Right kidney (tissue), 9 donors: ENCODE results near the gene MFNG.
A peak's percentile ranks its signal among the peaks of the same experiment; 100 is the strongest.
"Not testable (repeated sequence)": the region's sequence is repeated elsewhere in the genome, so short reads cannot be mapped to it uniquely, and the experiment has no call there.

Experiments
- DNase-seq: peaks from one replicate; pipeline ENCODE4 v3.0.0-alpha.2; 2016
- long read RNA-seq, 8 donors: transcript quantifications; one replicate each; lab custom pipeline, GENCODE V29; 2026

Gene MFNG
- long read RNA-seq, donor 1, partial matches to known transcripts: 0 of 4 reads
- long read RNA-seq, donor 1, other reads (novel, unspliced or antisense): 0 of 4 reads
- long read RNA-seq, donor 2, partial matches to known transcripts: 0 of 1 reads
- long read RNA-seq, donor 2, other reads (novel, unspliced or antisense): 0 of 1 reads
- long read RNA-seq, donor 3, partial matches to known transcripts: 0 of 2 reads
- long read RNA-seq, donor 3, other reads (novel, unspliced or antisense): 0 of 2 reads
- long read RNA-seq, donor 4: 0 reads
- long read RNA-seq, donor 5, partial matches to known transcripts: 0 of 4 reads
- long read RNA-seq, donor 5, other reads (novel, unspliced or antisense): 0 of 4 reads
- long read RNA-seq, donor 6, partial matches to known transcripts: 0 of 4 reads
- long read RNA-seq, donor 6, other reads (novel, unspliced or antisense): 0 of 4 reads
- long read RNA-seq, donor 7, partial matches to known transcripts: 5 of 7 reads
- long read RNA-seq, donor 7, other reads (novel, unspliced or antisense): 0 of 7 reads
- long read RNA-seq, donor 8, partial matches to known transcripts: 0 of 3 reads
- long read RNA-seq, donor 8, other reads (novel, unspliced or antisense): 0 of 3 reads

DNA sequence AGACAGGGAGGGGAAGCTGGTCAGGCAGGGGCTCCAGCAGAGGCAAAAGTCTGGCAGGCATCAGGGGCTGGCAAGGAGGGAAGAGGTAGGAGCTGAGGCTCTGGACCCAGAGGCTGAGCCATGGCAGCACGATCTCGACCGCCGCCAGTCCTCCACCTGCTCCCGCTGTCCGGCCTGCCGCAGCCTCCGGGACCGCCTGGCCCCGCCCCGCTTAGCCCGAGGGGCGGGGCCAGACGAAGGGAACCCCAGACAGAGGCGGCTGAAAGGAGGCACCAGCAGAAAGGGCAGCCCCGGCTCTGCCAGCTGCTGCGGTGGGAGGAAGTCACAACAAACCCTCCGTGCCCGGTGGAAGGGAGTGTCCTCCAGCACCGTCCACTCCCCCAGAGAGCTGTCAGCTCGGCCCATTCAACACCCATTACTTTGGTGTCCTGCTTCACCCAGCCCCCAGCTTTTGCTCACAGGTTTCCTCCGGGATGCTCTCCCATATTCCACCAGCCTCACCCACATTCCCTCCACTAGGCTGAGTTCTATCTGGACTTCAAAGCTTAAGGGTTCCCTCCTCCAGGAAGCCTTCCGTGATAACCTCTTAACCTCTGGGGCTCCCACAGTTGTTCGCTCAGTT is at the start of gene MFNG:
Gene MFNG (minus strand): TSS at position 161 of the 622 bp plus-strand sequence. CDS start 207 bp downstream, outside the sequence.
- peak; percentile 79 for DNase-seq

DNA sequence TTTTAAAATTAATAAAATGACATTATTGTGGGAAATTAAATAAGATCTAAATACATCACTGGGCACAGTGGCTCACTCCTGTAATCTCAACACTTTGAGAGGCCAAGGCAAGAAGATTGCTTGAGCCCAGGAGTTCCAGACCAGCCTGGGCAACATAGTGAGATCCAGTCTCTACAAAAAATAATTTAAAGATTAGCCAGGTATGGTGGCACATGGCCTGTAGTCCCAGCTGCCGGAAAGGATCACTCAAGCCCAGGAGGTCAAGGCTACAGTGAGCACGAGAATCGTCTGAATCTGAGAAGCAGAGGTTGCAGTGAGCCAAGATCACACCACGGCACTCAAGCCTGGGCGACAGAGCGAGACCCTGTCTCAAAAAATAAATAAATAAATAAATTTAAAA is 49.0 kb upstream of the MFNG start:
- DNase-seq: no peak

DNA sequence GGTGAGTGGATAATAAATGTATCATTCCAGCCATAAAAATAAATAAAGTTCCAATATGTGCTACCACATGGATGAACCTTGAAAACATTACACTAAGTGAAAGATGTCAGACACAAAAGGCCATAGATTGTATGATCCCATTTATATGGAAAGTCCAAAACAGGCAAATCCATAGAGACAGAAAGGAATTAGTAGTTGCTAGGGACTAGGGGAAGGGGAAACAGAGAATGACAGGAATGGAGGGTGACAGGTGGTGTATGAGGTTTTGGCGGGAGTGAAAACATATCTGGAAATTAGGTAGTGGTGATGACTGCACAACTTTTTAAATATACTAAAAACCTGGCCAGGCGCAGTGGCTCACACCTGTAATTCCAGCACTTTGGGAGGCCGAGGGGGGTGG is 48.3 kb upstream of the MFNG start:
- DNase-seq: no peak

GRCh38 chr22:37533995-37534394 is 47.8 kb upstream of the MFNG start:
- DNase-seq: no peak

DNA sequence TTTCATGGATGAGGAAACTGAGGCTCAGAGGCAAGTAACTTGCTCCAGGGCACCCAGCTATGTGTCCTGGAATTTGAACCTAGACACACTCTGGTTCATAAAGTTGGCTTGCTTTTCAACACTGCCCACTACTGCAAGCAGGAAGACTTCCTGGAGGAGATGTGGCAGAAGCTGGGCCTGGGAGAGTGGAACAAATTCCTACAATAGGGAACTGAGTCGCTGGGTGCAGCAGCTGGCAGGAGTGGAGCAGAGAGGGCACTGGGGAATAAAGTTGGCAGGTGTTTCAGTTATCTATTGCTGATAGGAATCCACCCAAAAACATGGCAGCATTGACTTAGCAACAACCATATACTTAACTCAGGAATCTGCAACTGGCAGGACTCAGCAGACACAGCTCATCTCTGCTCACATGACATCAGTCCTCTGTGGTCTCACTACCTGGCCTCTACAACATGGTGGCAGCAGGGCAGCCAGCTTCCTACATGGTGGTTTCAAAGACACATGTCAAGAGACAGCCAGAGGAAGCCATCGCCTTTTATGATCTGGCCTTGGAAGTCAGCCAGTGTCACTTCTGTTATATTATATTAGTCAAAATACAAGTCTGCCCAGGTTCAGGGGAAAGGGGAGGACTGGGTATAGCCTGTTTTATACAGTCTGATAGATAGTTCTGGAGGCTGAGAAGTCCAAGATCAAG is 43.6 kb upstream of the MFNG start:
- DNase-seq: no peak

DNA sequence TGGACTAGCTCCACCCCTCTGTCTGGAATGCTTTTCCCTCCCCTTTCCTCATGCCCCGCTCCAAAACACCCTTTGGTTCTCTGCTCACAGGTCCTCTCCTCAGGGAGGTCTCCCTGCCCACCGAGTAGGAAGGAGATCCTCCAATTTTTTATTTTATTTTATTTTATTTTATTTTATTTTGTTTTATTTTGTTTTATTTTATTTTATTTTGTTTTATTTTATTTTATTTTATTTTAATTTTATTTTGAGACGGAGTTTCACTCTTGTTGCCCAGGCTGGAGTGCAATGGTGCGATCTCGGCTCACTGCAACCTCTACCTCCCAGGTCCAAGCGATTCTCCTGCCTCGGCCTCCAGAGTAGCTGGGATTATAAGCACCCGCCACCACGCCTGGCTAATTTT is 41.8 kb upstream of the MFNG start:
- DNase-seq: not testable (repeated sequence)

DNA sequence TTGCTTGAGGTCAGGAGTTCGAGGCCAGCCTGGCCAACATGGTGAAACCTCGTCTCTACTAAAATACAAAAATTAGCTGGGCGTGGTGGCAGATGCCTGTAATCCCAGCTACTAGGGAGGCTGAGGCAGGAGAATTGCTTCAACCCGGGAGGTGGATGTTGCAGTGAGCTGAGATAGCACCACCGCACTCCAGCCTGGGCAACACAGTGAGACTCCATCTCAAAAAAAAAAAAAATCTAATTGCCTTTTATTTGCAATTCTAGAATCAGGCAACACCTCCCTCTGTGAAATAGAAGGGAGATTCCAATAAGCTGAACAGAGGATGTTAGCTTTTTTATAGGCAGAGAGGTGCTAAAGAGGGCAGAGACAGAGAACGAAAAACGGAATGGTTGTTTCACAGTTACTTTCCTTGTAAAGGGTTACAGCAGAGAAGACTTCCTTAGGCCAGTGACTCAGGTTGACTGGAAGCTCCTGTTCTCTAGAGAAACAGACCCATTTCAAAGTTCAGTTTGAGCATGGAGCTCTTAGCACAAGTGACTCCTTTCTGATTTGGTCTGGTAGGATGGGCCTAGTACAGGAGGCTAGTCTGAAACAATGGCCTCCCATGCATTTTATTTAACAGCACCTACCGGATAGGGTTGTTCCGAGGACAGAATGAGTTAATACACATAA is 41.0 kb upstream of the MFNG start:
- DNase-seq: not testable (repeated sequence)

- no peak for DNase-seq
Measured at GRCh38 chr22:37526376-37526775, 40.2 kb upstream of the MFNG start.

DNA sequence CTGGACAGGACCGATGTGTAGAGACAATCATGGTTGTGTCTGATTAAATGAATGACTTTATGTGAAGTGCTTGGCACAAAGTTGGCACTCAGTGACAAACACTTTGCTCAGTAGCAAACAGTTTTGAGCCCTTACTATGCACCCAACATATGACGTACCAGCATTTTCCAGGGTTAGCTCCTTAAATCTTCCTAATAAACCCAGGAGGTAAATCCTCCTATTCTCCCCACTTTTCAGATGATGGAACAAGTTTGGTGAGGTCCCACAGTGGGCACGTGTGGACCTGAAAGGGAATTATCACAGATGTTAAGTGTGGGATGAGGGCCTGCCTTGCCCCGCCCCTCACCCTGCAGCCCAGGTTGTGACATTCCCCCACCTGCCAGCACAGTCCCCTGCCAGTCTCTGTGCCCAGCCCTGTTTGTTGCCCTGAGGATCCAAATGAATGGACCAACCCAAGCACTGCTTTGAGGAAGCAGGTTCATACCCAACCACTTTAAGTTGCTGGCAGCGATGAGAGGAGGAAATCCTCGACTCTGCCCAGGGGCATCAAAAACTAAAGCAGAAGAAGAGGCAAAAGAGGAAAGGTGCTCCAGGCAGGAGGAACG is 39.7 kb upstream of the MFNG start:
- no peak for DNase-seq

DNA sequence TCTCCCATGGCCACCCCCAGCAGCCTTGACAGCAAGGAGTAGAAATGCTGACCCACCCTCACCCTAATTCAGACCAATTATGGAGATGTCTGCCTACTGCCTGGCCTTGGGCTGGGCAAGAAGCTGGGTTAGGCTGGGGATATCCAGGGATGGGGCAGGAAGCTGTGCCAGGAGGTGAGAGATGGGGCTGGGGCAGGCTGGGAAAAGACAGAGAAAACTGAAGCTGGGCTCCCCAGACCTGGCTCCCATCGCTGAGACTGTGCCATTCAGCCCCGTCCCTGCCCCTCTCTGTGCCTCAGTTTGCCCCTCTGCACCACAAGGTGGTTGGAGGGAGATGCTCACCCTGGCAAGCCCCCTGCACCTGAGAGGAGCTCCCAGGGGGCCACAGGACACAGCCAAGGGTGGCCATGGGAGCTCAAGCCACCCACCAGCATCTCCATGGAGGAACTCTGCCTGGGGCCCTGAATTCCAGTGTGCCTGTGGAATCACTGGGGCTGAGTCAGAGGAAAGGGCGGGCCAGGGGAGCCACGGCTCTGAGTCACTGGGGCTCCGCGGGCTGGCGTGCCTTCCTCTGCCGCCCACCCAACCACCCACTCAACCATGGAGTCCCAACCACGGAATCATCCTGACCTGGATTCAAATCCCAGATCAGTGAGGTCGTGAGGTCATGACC is 39.0 kb upstream of the MFNG start:
- DNase-seq: no peak

DNA sequence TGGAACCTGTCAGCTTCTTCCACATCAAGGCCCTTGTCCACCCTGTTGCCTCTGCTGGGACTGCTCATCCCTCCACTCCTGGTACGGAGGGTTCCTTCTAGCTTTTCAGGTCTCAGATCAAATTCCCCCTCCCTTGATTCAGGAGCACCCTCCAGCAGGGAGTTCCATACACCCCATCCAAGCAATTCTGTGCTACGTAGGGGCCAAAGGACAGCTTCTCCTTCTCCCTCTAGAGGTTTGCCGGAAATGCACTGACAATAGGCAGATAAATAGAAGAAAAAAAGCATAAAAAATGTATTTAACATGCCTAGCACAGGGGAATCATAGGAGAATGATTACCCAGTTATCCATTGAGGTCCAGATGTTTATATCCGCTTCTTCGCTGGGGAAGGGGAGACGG is 36.3 kb upstream of the MFNG start:
- no peak for DNase-seq

DNA sequence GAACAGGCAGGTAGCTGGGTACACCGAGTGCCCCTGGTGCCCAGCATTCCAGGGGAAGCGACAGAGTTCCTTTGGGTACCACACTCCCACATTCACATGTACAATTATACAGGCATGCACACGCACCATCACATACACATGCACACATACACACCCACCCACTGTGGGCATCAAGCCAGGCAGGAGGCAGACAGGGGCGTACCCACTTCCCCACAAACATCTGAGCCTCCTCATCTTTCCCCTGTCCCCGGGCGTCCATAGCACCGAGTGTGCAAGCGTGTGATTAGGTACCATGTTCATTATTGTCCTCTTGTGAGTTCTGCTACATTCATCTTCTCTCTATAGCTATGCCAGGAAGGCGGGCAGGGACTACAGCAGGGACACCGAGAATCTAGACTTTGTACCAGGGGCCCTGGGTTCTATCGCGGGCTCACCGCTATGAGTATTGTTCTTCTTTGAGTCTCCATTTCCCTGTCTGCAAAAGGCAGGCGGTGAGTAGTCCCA is 35.1 kb upstream of the MFNG start:
- no peak for DNase-seq

DNA sequence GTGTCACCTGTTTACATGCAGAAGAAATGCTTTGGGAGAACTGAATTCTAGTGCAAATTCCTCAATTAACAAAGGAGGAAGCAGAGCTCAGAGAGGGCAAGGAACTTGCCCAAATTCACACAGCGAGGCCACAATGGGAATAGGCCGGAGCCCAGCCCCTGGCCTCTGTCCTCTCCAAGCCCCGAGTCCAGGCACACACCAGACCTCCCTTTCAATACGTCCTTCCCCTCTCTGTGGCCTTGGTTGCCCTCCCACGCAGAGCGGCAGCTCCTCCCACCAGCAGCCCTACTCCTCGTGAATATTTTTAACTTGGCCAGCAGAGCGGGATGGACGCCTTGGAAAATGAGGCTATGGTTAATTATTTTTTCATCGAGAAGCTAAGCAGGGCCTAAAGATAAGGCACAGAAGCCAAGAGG is 34.6 kb upstream of the MFNG start:
- no peak for DNase-seq

DNA sequence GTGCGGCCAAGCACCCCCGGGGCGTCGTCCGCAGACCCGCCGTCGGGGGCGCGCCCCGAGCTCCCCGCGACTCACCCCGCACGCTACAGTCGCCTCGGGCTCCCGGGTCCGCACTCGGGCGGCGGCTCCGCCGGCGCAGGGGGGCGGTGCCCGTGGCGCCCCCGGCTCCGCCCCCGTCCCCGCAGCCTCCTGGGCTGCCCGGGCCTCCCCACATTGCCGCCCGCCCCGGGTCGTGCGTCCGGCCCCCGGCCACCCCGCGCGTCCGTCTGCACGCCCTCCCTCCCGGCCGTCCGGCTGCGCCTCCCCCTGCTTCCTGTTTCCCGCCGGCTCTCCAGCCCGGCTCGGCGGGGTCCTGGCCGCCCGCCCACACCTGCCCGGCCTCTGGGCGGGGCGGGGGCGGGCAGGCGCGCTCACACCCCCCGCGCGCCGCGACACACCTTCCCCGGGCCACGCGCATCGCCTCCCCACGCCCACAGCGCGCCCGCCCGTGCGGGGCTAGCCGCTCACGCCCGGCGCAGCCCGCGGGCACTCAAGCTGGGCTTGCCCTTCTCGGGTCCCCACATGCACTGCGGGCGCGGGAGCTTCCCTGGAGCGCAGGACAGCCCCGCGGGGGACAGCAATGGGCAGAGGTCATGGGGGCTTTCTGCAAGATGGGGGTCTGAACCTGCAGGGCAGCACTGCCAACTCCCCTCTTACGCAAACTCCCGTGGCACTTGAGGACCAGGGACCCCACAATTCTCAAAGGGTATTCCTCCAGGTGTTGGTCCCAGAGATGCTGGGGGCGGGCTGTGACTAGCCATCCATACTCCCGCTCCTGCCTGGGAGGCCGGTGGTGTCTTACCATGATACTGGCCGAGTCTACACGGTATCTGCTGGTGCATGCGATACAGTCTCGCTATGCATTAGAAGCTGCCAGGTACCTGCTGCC is 33.3 kb upstream of the MFNG start, which contains the start of gene CARD10:
Gene CARD10 (minus strand): TSS at position 148 of the 928 bp plus-strand sequence. CDS start 215 bp downstream, outside the sequence.
- DNase-seq: peak; percentile 66

DNA sequence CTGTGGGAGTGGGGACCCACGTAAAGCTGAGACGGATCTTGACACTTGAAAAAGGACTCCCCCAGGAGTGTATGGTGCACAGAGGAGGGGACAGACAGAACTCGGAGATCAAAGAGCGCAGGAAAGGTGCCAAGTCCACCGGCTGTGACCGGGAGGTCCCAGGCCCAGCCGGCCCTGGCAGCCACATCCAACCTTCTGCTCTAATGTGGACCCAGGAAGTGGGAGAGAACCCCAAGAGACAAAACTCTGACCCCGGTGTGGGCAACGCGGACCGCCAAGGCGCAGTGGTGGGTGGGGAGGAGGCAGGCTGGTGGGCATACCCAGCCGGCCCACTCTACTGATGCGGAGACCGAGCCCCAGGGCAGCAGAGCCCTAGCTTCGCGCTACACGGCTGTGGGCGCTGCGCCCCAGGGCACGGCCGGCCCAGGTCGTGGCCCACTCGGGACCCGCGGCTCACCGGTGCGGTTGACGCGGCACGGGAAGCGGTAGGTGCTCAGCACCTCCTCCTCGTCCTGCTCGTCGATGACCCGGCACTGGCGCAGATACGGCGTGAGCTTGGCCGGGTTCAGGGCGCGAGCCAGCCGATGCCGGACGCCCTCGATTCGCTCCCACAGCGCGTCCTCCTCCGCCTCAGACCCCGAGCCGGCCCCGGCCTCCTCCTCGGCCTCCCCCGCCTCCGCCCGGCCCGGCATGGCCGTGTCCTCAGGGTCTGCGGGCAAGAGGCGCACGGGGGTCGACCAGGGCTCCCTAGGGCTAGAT is 32.5 kb upstream of the MFNG start:
- DNase-seq: peak; percentile 78

- no peak for DNase-seq
Measured at GRCh38 chr22:37517826-37518450, 31.8 kb upstream of the MFNG start.

DNA sequence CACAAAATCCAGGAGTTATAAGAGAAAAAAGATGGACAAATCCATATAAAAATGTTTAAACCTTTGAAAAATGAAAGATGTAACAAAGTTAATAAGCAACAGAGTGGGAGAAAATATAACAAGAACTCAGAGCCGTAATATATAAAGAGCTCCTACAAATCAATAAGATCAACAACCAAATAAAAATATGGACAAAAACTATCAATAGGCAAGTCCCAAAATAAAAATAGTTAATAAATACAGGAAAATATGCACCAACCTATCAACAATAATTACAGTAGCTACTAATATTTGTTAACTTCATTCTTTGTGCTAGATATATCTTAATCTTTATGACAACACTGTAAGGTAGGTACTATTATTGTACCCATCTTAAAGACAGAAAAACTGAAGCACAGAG is 30.3 kb upstream of the MFNG start:
- DNase-seq: no peak

GRCh38 chr22:37515901-37516300 is 29.7 kb upstream of the MFNG start:
- no peak for DNase-seq
